Upper lobe of right lung (tissue), 1 donor: ENCODE data around the gene RAPGEF2. TPM values are rescaled to one million over a fixed set of nuclear protein-coding genes. Genes with fewer than 3 reads are reported as not detected.

Experiments
- ATAC-seq: fragments of 200-7000 bp; cut with Tn5 transposase; one replicate; pipeline ENCODE4 v1.9.1; 2020; ENCODE audit warnings: mild to moderate bottlenecking, moderate library complexity
- DNase-seq: peaks from one replicate; pipeline ENCODE4 v3.0.0-alpha.2; 2020
- H3K27ac ChIP-seq: fragments of 200-600 bp; one replicate; pipeline ENCODE4 v1.8.0; 2022
- H3K27me3 ChIP-seq: fragments of 200-600 bp; one replicate; pipeline ENCODE4 v1.8.0; 2022; ENCODE audit warnings: mild to moderate bottlenecking
- H3K36me3 ChIP-seq: fragments of 200-600 bp; one replicate; pipeline ENCODE4 v1.8.0; 2022
- H3K4me1 ChIP-seq: fragments of 200-600 bp; one replicate; pipeline ENCODE4 v1.8.0; 2022
- H3K4me3 ChIP-seq: fragments of 200-600 bp; one replicate; pipeline ENCODE4 v1.8.0; 2022; ENCODE audit warnings: mild to moderate bottlenecking
- H3K9me3 ChIP-seq: fragments of 200-600 bp; one replicate; pipeline ENCODE4 v1.8.0; 2022
- CTCF ChIP-seq: fragments of 200-600 bp; IDR thresholded peaks from one replicate; pipeline ENCODE4 v1.8.0; 2022; ENCODE audit warnings: antibody characterized with exemption
- intact Hi-C: fragments of 100-400 bp; cut with DNase I; formaldehyde crosslinking; loops from one replicate; pipeline ENCODE4 v1.11.0; 2022
- total RNA-seq: library from RNA; stranded (reverse); fragmentation: NEBNext Ultra II Directional; extraction: Animal tissue kit (Norgen Biotek cat#: 25700); gene quantifications from one replicate; pipeline ENCODE4 v1.2.1, GENCODE V29; 2021
- donor health status: DM: no; HTN: yes; CAD: no; lungs with severe emphysema.

RAPGEF2 gene
- total RNA-seq, 1 donor from 2014 or later = 61.3 TPM

- intact Hi-C loops = no loop called here
- no peaks in the 10 kb centered on the region for H3K36me3 ChIP-seq
- no peak for ATAC-seq
Observed at GRCh38 chr4:159282329-159282728, 179.4 kb downstream of the RAPGEF2 start.

GRCh38 chr4:159282944-159283343, 180.1 kb downstream of the RAPGEF2 start:
- H3K27me3 ChIP-seq = no peaks in the 10 kb centered on the region
- no peaks in the 10 kb centered on the region for H3K36me3 ChIP-seq
- H3K4me3 ChIP-seq = no peak overlapping the region
- intact Hi-C loops = no loop called here
- no peak overlapping the region for H3K27ac ChIP-seq
- no peak for TF ChIP-seq CTCF
- no peak for ATAC-seq
- peaks cover 8% of the 10 kb centered on the region for H3K4me1 ChIP-seq
- no peak for DNase-seq
- no peaks in the 10 kb centered on the region for H3K9me3 ChIP-seq

More at GRCh38 chr4:159282329-159282728, 179.4 kb downstream of the RAPGEF2 start:
- H3K27ac ChIP-seq = no peak overlapping the region
- H3K4me1 ChIP-seq = peaks cover 8% of the 10 kb centered on the region
- H3K9me3 ChIP-seq = no peaks in the 10 kb centered on the region
- no peak for TF ChIP-seq CTCF
- H3K4me3 ChIP-seq = no peak overlapping the region
- DNase-seq = no peak
- no peaks in the 10 kb centered on the region for H3K27me3 ChIP-seq

GRCh38 chr4:159283696-159284095, 180.8 kb downstream of the RAPGEF2 start:
- Histone ChIP-seq H3K9me3 (no peaks in the 10 kb centered on the region), H3K27me3 (no peaks in the 10 kb centered on the region), H3K36me3 (no peaks in the 10 kb centered on the region), H3K4me1 (peaks cover 8% of the 10 kb centered on the region), H3K4me3 (no peak overlapping the region), H3K27ac (no peak overlapping the region)
- ATAC-seq (no peak), DNase-seq (no peak)
- no peak for TF ChIP-seq CTCF
- intact Hi-C loops = no loop called here

GRCh38 chr4:159284113-159284512, 181.2 kb downstream of the RAPGEF2 start:
- Histone ChIP-seq H3K4me1 (peaks cover 8% of the 10 kb centered on the region), H3K4me3 (no peak overlapping the region), H3K36me3 (no peaks in the 10 kb centered on the region), H3K9me3 (no peaks in the 10 kb centered on the region), H3K27ac (no peak overlapping the region), H3K27me3 (no peaks in the 10 kb centered on the region)
- DNase-seq = no peak
- no peak for TF ChIP-seq CTCF
- no peak for ATAC-seq
- intact Hi-C loops = no loop called here

- ATAC-seq (no peak), DNase-seq (no peak)
- Histone ChIP-seq H3K27ac (no peak overlapping the region), H3K36me3 (no peaks in the 10 kb centered on the region), H3K9me3 (no peaks in the 10 kb centered on the region), H3K4me1 (peaks cover 8% of the 10 kb centered on the region), H3K4me3 (no peak overlapping the region), H3K27me3 (no peaks in the 10 kb centered on the region)
- no peak for TF ChIP-seq CTCF
- intact Hi-C loops = no loop called here
Observed at GRCh38 chr4:159284733-159285132, 181.9 kb downstream of the RAPGEF2 start.

GRCh38 chr4:159287767-159288166, 184.9 kb downstream of the RAPGEF2 start:
- no peak for ATAC-seq
- intact Hi-C loops = no loop called here
- no peak for TF ChIP-seq CTCF
- DNase-seq = no peak
- peaks cover 4% of the 10 kb centered on the region for H3K4me1 ChIP-seq
- H3K4me3 ChIP-seq = no peak overlapping the region
- H3K27ac ChIP-seq = no peak overlapping the region
- H3K36me3 ChIP-seq = no peaks in the 10 kb centered on the region
- H3K9me3 ChIP-seq = no peaks in the 10 kb centered on the region
- no peaks in the 10 kb centered on the region for H3K27me3 ChIP-seq
